NCI-H1105 treated with DMSO at 0.1 percent for 48 hours (cell line): Measurements from ENCODE around the gene ADGRB2.

ENCODE experiments used
- DNase-seq: peaks from one replicate; lab custom pipeline; 2025; lab: John Stamatoyannopoulos, UW

ADGRB2 gene

GRCh38 chr1:31677401-31677800 lies 86.7 kb downstream of the ADGRB2 start:
- DNase-seq, result no peak
